CD14-positive monocyte (primary cell): ENCODE results near the gene C13orf46. TPM values are rescaled to one million over a fixed set of nuclear protein-coding genes. Genes with fewer than 3 reads are reported as not detected.
A peak's percentile ranks its signal among the peaks of the same experiment; 100 is the strongest.

ENCODE experiments used
- DNase-seq, 3 donors: peaks; one replicate each; pipeline ENCODE4 v3.0.0-alpha.2; 2011 to 2022
- H2AFZ ChIP-seq: 2 replicates; pipeline ENCODE4 v1.6.0; 2012; ENCODE audit warnings: mild to moderate bottlenecking, low read depth, low read length, inconsistent platforms; ENCODE audit not compliant: insufficient read depth, poor library complexity, severe bottlenecking
- H3K27ac ChIP-seq, 2 donors: 1 replicate in 1 of 2; 2 replicates in 1 of 2; pipeline ENCODE4 v1.5.1; 2012 to 2013; ENCODE audit warnings: low read length in 2 of 2, control low read depth in 1 of 2, inconsistent platforms in 1 of 2, low read depth in 1 of 2, mild to moderate bottlenecking in 1 of 2
- H3K27me3 ChIP-seq, 2 donors: one replicate each; pipeline versions ENCODE4 v1.6.0 to v1.6.1; 2011 to 2013; ENCODE audit warnings: low read length in 2 of 2; ENCODE audit not compliant: control insufficient read depth in 2 of 2, insufficient read depth in 2 of 2
- H3K36me3 ChIP-seq, 2 donors: replicated peaks in 1 of 2; 1 replicate in 1 of 2; 2 replicates in 1 of 2; pipeline versions ENCODE4 v1.5.1 to v1.6.1; 2012 to 2013; ENCODE audit warnings: low read length in 2 of 2, control low read depth in 1 of 2, inconsistent platforms in 1 of 2, mild to moderate bottlenecking in 1 of 2; ENCODE audit not compliant: insufficient read depth in 2 of 2, control insufficient read depth in 1 of 2
- H3K4me1 ChIP-seq, 2 donors: 1 replicate in 1 of 2; 2 replicates in 1 of 2; pipeline versions ENCODE4 v1.5.1 to v1.6.1; 2012 to 2013; ENCODE audit warnings: low read length in 2 of 2, control low read depth in 1 of 2, inconsistent platforms in 1 of 2, mild to moderate bottlenecking in 1 of 2, moderate library complexity in 1 of 2; ENCODE audit not compliant: insufficient read depth in 2 of 2, control insufficient read depth in 1 of 2
- H3K4me2 ChIP-seq: replicated peaks from 2 replicates; pipeline ENCODE3; 2012; ENCODE audit warnings: low read length, moderate library complexity, mild to moderate bottlenecking; ENCODE audit not compliant: poor library complexity, severe bottlenecking; ENCODE audit errors: extremely low read depth
- H3K4me3 ChIP-seq, 3 experiments: fragments of 200-600 bp in 1 of 3; sonication (generic) in 1 of 3; replicated peaks in 1 of 3; 1 replicate in 2 of 3; 2 replicates in 1 of 3; pipeline ENCODE4 v1.5.1; 2011 to 2013; ENCODE audit warnings: low read length in 3 of 3, mild to moderate bottlenecking in 3 of 3, control low read depth in 2 of 3, low read depth in 2 of 3, inconsistent platforms in 1 of 3, moderate library complexity in 1 of 3
- H3K79me2 ChIP-seq: 2 replicates; pipeline ENCODE4 v1.6.0; 2012; ENCODE audit warnings: mild to moderate bottlenecking, control low read depth, inconsistent platforms, low read length, moderate library complexity; ENCODE audit not compliant: insufficient read depth
- H3K9ac ChIP-seq: 2 replicates; pipeline ENCODE4 v1.6.0; 2017; ENCODE audit warnings: low read length, mild to moderate bottlenecking; ENCODE audit not compliant: insufficient read depth, poor library complexity, severe bottlenecking
- H3K9me3 ChIP-seq, 2 donors: replicated peaks in 1 of 2; 1 replicate in 1 of 2; 2 replicates in 1 of 2; pipeline versions ENCODE4 v1.5.1 to v1.6.1; 2012 to 2013; ENCODE audit warnings: low read length in 2 of 2, control low read depth in 1 of 2; ENCODE audit not compliant: control insufficient read depth in 1 of 2, insufficient read depth in 1 of 2
- H4K20me1 ChIP-seq: 2 replicates; pipeline ENCODE4 v1.6.0; 2012; ENCODE audit warnings: mild to moderate bottlenecking, low read length, control low read depth, moderate library complexity; ENCODE audit not compliant: insufficient read depth
- H3K27ac Mint-ChIP-seq, 7 donors: one replicate each; pipeline ENCODE4 v1.8.0; 2020; ENCODE audit warnings: mild to moderate bottlenecking in 7 of 7, mixed read lengths in 7 of 7, moderate library complexity in 6 of 7, inconsistent platforms in 2 of 7
- H3K27me3 Mint-ChIP-seq, 3 donors: one replicate each; pipeline ENCODE4 v1.8.0; 2021 to 2022; ENCODE audit warnings: low read depth in 3 of 3, mild to moderate bottlenecking in 3 of 3, mixed read lengths in 3 of 3, moderate library complexity in 3 of 3, inconsistent platforms in 1 of 3
- H3K36me3 Mint-ChIP-seq, 2 donors: one replicate each; pipeline ENCODE4 v1.8.0; 2020; ENCODE audit warnings: mixed read lengths in 2 of 2, inconsistent platforms in 1 of 2, mild to moderate bottlenecking in 1 of 2
- H3K4me1 Mint-ChIP-seq: one replicate; pipeline ENCODE4 v1.8.0; 2020; ENCODE audit warnings: mild to moderate bottlenecking, mixed read lengths
- H3K4me3 Mint-ChIP-seq, 2 donors: one replicate each; pipeline ENCODE4 v1.8.0; 2020; ENCODE audit warnings: mild to moderate bottlenecking in 2 of 2, mixed read lengths in 2 of 2, moderate library complexity in 1 of 2
- H3K9me3 Mint-ChIP-seq, 7 donors: one replicate each; pipeline ENCODE4 v1.8.0; 2020 to 2022; ENCODE audit warnings: mixed read lengths in 7 of 7, mild to moderate bottlenecking in 6 of 7, moderate library complexity in 6 of 7, inconsistent platforms in 2 of 7
- WGBS: methylation state at CpG from one replicate; pipeline ENCODE4 v1.1.5; 2013; ENCODE audit warnings: missing lambda C conversion rate; ENCODE audit not compliant: insufficient coverage; 5-methylcytosine and 5-hydroxymethylcytosine counted together
- intact Hi-C, 2 donors: fragments of 100-400 bp; cut with micrococcal nuclease; formaldehyde crosslinking; loops; one replicate each; pipeline versions ENCODE4 v1.15.0 to v1.15.1; 2023
- polyA plus RNA-seq, 3 donors: library from polyadenylated mRNA; depleted of rRNA in 1 of 3; unstranded in 2 of 3; stranded (reverse) in 1 of 3; fragments of 300-500 nt in 2 of 3; fragments of >200 nt in 1 of 3; fragmentation: Illumina TruSeq in 2 of 3; gene quantifications; 1 replicate in 2 of 3; 2 replicates in 1 of 3; pipeline ENCODE4 v1.2.3, GENCODE V29; 2012 to 2021
- TF ChIP-seq, protein P1 (sequence below): fragments of 200-600 bp; IDR thresholded peaks from one replicate; pipeline ENCODE4 v1.8.0; 2022; ENCODE audit warnings: antibody characterized with exemption, mild to moderate bottlenecking

Gene C13orf46
- polyA plus RNA-seq, 3 donors = 0.05 to 0.35 TPM; not detected in 1

DNA sequence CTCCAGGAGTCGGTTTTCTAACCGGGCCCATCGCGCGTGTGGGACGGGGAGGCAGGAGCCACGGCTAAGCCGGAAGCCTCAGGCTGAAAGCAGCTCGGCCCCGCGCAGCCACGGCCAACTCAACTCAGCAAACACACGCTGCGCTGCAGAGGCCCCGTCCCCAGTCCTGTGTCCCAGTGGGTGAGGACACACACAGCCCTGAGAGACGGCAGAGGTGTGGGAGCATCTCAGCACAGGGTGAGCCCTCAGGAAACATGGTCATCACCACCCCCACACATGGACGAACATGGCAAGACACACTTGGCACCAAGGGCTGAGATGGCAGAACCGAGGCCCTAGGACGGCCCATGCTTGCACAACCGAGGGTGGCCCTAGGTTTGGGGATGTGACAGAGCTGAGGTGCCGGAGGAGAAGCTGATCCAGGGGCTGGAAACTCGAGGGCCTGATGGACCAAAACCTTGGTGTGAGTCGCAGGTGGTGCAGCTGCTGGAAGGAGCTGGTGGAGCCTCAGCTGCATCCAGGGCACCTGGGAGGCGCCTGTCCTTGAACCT, 29.0 kb upstream of the C13orf46 start:
- H3K9me3 Mint-ChIP-seq = peaks cover 0 to 2% (median 0%) of the 10 kb centered on the region in 7 donors
- H3K36me3 Mint-ChIP-seq = peaks cover 54 to 64% of the 10 kb centered on the region in 2 donors
- Histone ChIP-seq H3K9ac (no peak overlapping the region), H3K36me3 (peaks cover 46 to 69% of the 10 kb centered on the region in 2 donors), H3K27ac (no peak overlapping the region), H3K27me3 (no peaks in the 10 kb centered on the region), H3K9me3 (no peaks in the 10 kb centered on the region), H3K4me1 (no peaks in the 10 kb centered on the region), H2AFZ (no peak overlapping the region), H3K4me3 (no peak overlapping the region), H4K20me1 (peaks cover 18% of the 10 kb centered on the region), H3K79me2 (no peaks in the 10 kb centered on the region), H3K4me2 (no peak overlapping the region)
- 93% methylated on average over 20 of the region's 24 CpGs for WGBS
- H3K27me3 Mint-ChIP-seq = peaks cover 0 to 2% (median 0%) of the 10 kb centered on the region in 3 donors
- H3K27ac Mint-ChIP-seq = peak overlapping the region in 3 of 7 donors; percentile 10 to 18 (median 14)
- H3K4me3 Mint-ChIP-seq = no peak overlapping the region
- no peaks in the 10 kb centered on the region for H3K4me1 Mint-ChIP-seq
- DNase-seq = no peak
- intact Hi-C loops = no loop called here
- TF ChIP-seq, protein P1, sequence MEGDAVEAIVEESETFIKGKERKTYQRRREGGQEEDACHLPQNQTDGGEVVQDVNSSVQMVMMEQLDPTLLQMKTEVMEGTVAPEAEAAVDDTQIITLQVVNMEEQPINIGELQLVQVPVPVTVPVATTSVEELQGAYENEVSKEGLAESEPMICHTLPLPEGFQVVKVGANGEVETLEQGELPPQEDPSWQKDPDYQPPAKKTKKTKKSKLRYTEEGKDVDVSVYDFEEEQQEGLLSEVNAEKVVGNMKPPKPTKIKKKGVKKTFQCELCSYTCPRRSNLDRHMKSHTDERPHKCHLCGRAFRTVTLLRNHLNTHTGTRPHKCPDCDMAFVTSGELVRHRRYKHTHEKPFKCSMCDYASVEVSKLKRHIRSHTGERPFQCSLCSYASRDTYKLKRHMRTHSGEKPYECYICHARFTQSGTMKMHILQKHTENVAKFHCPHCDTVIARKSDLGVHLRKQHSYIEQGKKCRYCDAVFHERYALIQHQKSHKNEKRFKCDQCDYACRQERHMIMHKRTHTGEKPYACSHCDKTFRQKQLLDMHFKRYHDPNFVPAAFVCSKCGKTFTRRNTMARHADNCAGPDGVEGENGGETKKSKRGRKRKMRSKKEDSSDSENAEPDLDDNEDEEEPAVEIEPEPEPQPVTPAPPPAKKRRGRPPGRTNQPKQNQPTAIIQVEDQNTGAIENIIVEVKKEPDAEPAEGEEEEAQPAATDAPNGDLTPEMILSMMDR = no peak

DNA sequence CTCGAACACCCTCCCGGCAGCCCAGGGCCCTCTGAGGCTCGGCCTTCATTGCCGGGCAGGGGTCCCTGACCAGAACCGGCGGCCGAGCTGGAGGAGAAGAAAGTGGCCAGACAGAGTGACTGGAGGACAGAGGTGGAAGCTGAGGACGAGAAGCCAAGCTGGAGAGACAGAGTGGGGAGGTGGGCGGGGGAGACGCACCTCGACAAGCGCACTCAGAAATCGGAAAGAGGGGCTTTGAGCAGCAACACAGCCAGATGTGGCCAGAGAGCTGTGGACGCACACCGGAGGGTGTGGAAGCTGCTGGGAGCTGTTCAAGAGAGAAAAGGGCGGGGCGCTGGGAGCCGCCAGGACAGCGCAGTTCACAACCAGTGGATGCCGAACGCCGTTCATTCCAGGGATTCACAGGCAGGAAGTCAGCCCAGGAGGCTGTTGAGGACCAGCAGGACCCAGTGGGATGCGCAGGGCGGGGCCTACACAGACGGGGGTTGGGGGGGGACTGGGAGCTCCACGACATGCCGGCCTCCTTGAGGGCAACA, 28.2 kb upstream of the C13orf46 start:
- H3K36me3 Mint-ChIP-seq = peaks cover 58 to 68% of the 10 kb centered on the region in 2 donors
- H3K36me3 ChIP-seq = peaks cover 49 to 72% of the 10 kb centered on the region in 2 donors
- H3K27ac Mint-ChIP-seq = peak overlapping the region in 1 of 7 donors; percentile 12

More for the DNA sequence above, 28.2 kb upstream of the C13orf46 start:
- H3K4me2 ChIP-seq = no peak overlapping the region
- Mint-ChIP-seq H3K9me3 (peaks cover 0 to 2% (median 0%) of the 10 kb centered on the region in 7 donors), H3K27me3 (peaks cover 0 to 2% (median 0%) of the 10 kb centered on the region in 3 donors), H3K4me3 (no peak overlapping the region), H3K4me1 (no peaks in the 10 kb centered on the region)
- no peak for DNase-seq
- no peaks in the 10 kb centered on the region for H3K9me3 ChIP-seq
- H3K4me1 ChIP-seq = no peaks in the 10 kb centered on the region
- TF ChIP-seq, protein P1 = no peak
- no peaks in the 10 kb centered on the region for H3K27me3 ChIP-seq
- WGBS = 98% methylated on average over 23 of the region's 27 CpGs
- no peak overlapping the region for H3K4me3 ChIP-seq
- intact Hi-C loops = no loop called here
- no peak overlapping the region for H3K9ac ChIP-seq
- H3K79me2 ChIP-seq = no peaks in the 10 kb centered on the region
- peaks cover 18% of the 10 kb centered on the region for H4K20me1 ChIP-seq
- H2AFZ ChIP-seq = no peak overlapping the region
- no peak overlapping the region for H3K27ac ChIP-seq
